Fibroblast of lung (primary cell): ENCODE data around the gene PTPN13. TPM values are rescaled to one million over a fixed set of nuclear protein-coding genes. Genes with fewer than 3 reads are reported as not detected.

Experiments
- DNase-seq, 2 donors: peaks; one replicate each; pipeline versions ENCODE4 v3.0.0 to v3.0.0-alpha.2; 2010; ENCODE audit warnings: low read depth in 2 of 2
- H2AFZ ChIP-seq: 2 replicates; pipeline ENCODE4 v1.5.1; 2012; ENCODE audit warnings: low read length, control low read depth, inconsistent platforms
- H3K27ac ChIP-seq: 2 replicates; pipeline ENCODE4 v1.5.1; 2011; ENCODE audit warnings: low read length, control low read depth; ENCODE audit not compliant: insufficient read depth
- H3K27me3 ChIP-seq: 2 replicates; pipeline ENCODE4 v1.5.1; 2011; ENCODE audit warnings: mild to moderate bottlenecking, low read length; ENCODE audit not compliant: control insufficient read depth, insufficient read depth
- H3K36me3 ChIP-seq: 2 replicates; pipeline ENCODE4 v1.5.1; 2011; ENCODE audit warnings: low read length; ENCODE audit not compliant: control insufficient read depth, insufficient read depth
- H3K4me1 ChIP-seq: 2 replicates; pipeline ENCODE4 v1.5.1; 2011; ENCODE audit warnings: low read length; ENCODE audit not compliant: control insufficient read depth, insufficient read depth; ENCODE audit errors: extremely low read depth
- H3K4me2 ChIP-seq: 2 replicates; pipeline ENCODE4 v1.5.1; 2011; ENCODE audit warnings: low read length, control low read depth; ENCODE audit not compliant: insufficient read depth; ENCODE audit errors: extremely low read depth
- H3K4me3 ChIP-seq, 4 experiments: fragments of 200-600 bp in 1 of 4; sonication (generic) in 1 of 4; replicated peaks in 1 of 4; 2 replicates each; pipeline ENCODE4 v1.5.1; 2011 to 2016; ENCODE audit warnings: low read length in 4 of 4, low read depth in 3 of 4, mild to moderate bottlenecking in 3 of 4, control low read depth in 2 of 4, inconsistent platforms in 1 of 4, mixed read lengths in 1 of 4; ENCODE audit not compliant: insufficient read depth in 1 of 4; ENCODE audit errors: control extremely low read depth in 1 of 4
- H3K79me2 ChIP-seq: 2 replicates; pipeline ENCODE4 v1.5.1; 2012; ENCODE audit warnings: mild to moderate bottlenecking, low read length, inconsistent platforms; ENCODE audit not compliant: control insufficient read depth, insufficient read depth
- H3K9ac ChIP-seq: 2 replicates; pipeline ENCODE4 v1.5.1; 2011; ENCODE audit warnings: mild to moderate bottlenecking, low read length, control low read depth; ENCODE audit not compliant: insufficient read depth
- H3K9me3 ChIP-seq: 2 replicates; pipeline ENCODE4 v1.5.1; 2012; ENCODE audit warnings: low read depth, low read length; ENCODE audit not compliant: control insufficient read depth, insufficient read depth
- H4K20me1 ChIP-seq: 2 replicates; pipeline ENCODE4 v1.5.1; 2011; ENCODE audit warnings: low read length; ENCODE audit not compliant: control insufficient read depth, insufficient read depth; ENCODE audit errors: extremely low read depth
- EZH2 ChIP-seq: IDR thresholded peaks from 2 replicates; pipeline ENCODE4 v1.5.1; 2012; ENCODE audit warnings: low read length, control low read depth, mild to moderate bottlenecking; ENCODE audit errors: missing control alignments
- polyA minus RNA-seq: library from RNA; depleted of rRNA, polyadenylated mRNA; stranded (reverse); fragments of >200 nt; gene quantifications from 2 replicates; pipeline ENCODE4 v1.2.3, GENCODE V29; 2011; ENCODE audit warnings: low replicate concordance
- polyA plus RNA-seq, 2 donors: library from polyadenylated mRNA; depleted of rRNA in 1 of 2; stranded (reverse) in 1 of 2; unstranded in 1 of 2; fragments of >200 nt; gene quantifications; 2 replicates each; pipeline ENCODE4 v1.2.1, GENCODE V29; 2011 to 2012; ENCODE audit warnings: missing spikeins in 1 of 2
- total RNA-seq: library from RNA; depleted of rRNA; stranded (reverse); fragments of >200 nt; gene quantifications from 2 replicates; pipeline ENCODE4 v1.2.1, GENCODE V29; 2014
- TF ChIP-seq, protein P1 (sequence below), 2 donors: IDR thresholded peaks in 1 of 2; conservative IDR thresholded peaks in 1 of 2; 1 replicate in 1 of 2; 2 replicates in 1 of 2; pipeline ENCODE4 v1.5.1; 2011 to 2012; ENCODE audit warnings: low read length in 2 of 2, control low read depth in 1 of 2, inconsistent platforms in 1 of 2, low read depth in 1 of 2, mild to moderate bottlenecking in 1 of 2

Gene PTPN13
- total RNA-seq (55.2 and 136 TPM in 2 replicates), polyA plus RNA-seq (14.7 and 16.5 TPM in 2 replicates), polyA minus RNA-seq (9.9 and 12.2 TPM in 2 replicates)
- 16.6 and 17.7 TPM in 2 replicates for polyA plus RNA-seq (2012)

DNA sequence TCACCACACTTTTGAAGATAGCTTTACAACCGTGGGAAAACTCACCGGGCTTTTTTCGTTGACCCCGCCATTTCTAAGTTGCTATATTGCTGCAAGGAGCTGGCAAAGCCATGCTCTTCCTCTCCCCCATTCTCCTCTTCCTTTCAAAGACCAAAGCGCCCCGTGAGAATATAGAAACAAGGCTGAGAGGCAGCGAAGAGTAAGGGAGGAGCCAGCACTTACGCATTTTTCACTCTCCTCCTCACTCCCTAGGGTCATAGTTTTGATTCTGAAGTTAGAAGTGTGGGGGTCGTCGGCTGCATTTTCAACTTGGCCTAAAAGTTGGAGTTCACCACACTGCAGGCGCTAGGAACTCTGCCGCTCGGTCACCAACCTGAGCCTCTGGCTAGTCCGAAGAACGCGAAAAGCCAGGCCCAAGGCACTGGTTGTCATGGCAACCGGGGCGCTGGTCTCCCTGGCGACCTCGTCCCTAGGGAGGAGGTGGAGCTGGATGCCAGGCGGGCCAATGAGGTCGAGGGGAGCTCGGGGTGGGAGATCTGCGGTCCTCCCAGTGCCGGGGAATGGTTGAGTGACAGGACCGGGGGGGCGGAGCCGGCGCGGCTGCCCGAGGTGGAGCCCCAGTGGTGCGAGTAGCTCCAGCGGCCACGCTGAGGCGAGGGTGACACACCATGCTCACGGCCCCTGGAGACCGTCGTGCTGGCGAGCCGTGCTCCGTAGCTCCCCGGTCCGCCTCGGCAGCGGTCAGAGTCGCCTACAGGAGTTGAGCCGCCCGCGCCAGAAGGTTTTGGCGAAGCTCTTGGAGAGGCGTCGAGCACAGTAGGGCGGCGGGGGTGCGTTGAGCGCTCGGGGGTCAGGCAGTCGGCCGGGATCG is at the start of gene PTPN13:
PTPN13 (plus strand) TSS at position 628 of the 871 bp plus-strand sequence. CDS start 40,942 bp downstream, outside the sequence.
- H3K79me2 ChIP-seq, result peaks cover 35% of the 10 kb centered on the region
- H3K9me3 ChIP-seq, result no peaks in the 10 kb centered on the region
- no peaks in the 10 kb centered on the region for H3K36me3 ChIP-seq
- H3K9ac ChIP-seq, result peak within 1 kb of the TSS; percentile 89
- peak; percentile 99 for DNase-seq
- no peaks in the 10 kb centered on the region for H4K20me1 ChIP-seq
- no peaks in the 10 kb centered on the region for H3K27me3 ChIP-seq
- H3K4me1 ChIP-seq, result peaks cover 7% of the 10 kb centered on the region
- no peak for TF ChIP-seq EZH2
- TF ChIP-seq, protein P1, sequence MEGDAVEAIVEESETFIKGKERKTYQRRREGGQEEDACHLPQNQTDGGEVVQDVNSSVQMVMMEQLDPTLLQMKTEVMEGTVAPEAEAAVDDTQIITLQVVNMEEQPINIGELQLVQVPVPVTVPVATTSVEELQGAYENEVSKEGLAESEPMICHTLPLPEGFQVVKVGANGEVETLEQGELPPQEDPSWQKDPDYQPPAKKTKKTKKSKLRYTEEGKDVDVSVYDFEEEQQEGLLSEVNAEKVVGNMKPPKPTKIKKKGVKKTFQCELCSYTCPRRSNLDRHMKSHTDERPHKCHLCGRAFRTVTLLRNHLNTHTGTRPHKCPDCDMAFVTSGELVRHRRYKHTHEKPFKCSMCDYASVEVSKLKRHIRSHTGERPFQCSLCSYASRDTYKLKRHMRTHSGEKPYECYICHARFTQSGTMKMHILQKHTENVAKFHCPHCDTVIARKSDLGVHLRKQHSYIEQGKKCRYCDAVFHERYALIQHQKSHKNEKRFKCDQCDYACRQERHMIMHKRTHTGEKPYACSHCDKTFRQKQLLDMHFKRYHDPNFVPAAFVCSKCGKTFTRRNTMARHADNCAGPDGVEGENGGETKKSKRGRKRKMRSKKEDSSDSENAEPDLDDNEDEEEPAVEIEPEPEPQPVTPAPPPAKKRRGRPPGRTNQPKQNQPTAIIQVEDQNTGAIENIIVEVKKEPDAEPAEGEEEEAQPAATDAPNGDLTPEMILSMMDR (conservative IDR thresholded peaks at IDR 0.05 in 1 of 2, IDR thresholded peaks at IDR 0.05 in 1 of 2; ENCODE audit: low read depth in 1 of 2, low read length in 2 of 2), result no peak
- H3K27ac ChIP-seq, result peak within 1 kb of the TSS; percentile 94
- H3K4me2 ChIP-seq, result peak within 1 kb of the TSS; percentile 89
- peak within 1 kb of the TSS; percentile 71 to 95 (median 82) for H3K4me3 ChIP-seq
- H2AFZ ChIP-seq, result peak within 1 kb of the TSS; percentile 97

DNA sequence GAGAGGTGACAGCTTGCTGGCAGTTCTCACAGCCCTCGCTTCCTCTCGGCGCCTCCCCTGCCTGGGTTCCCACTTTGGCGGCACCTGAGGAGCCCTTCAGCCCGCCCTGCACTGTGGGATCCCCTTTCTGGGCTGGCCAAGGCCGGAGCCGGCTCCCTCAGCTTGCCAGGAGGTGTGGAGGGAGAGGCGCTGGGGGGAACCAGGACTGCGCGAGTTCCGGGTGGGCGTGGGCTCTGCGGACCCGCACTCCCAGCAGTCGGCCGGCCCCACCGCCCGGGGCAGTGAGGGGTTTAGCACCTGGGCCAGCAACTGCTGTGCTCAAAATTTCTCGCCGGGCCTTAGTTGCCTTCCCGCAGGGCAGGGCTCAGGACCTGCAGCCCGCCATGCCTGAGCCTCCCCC is 47.0 kb upstream of the PTPN13 start:
- Histone ChIP-seq H3K4me2 (no peak overlapping the region), H3K4me1 (no peaks in the 10 kb centered on the region), H3K9ac (no peak overlapping the region), H3K79me2 (no peaks in the 10 kb centered on the region), H3K27ac (no peak overlapping the region), H3K4me3 (no peak overlapping the region), H4K20me1 (no peaks in the 10 kb centered on the region), H3K27me3 (no peaks in the 10 kb centered on the region), H2AFZ (no peak overlapping the region), H3K9me3 (no peaks in the 10 kb centered on the region), H3K36me3 (no peaks in the 10 kb centered on the region)
- TF ChIP-seq EZH2, result no peak
- TF ChIP-seq, protein P1 (conservative IDR thresholded peaks at IDR 0.05 in 1 of 2, IDR thresholded peaks at IDR 0.05 in 1 of 2; ENCODE audit: low read depth in 1 of 2, low read length in 2 of 2), result no peak
- no peak for DNase-seq

DNA sequence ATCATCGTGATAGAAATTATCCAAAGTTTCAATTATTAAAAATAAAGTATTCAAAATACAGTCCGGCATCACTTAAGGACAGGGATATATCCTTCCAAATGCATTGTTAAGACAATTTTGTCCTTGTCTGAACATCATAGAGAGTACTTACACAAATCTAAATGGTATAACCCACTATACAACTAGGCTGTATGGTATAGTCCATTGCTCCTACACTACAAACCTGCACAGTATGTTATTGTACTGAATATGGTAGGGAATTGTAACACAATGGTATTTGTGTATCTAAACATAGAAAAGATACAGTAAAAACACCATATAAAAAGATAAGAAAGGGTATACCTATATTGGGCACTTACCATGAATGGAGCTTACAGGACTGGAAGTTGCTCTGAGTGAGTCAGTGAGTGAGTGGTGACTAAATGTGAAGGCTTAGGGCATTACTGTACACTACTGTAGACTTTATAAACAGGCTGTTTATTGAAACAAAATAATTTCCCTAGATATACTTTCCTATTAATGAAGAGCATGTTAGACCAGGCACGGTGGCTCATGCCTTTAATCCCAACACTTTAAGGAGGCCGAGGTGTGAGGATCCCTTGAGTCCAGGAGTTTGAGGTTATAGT is 44.8 kb upstream of the PTPN13 start:
- Histone ChIP-seq H3K79me2 (no peaks in the 10 kb centered on the region), H3K9me3 (no peaks in the 10 kb centered on the region), H3K4me1 (no peaks in the 10 kb centered on the region), H2AFZ (no peak overlapping the region), H3K27me3 (no peaks in the 10 kb centered on the region), H3K9ac (no peak overlapping the region), H4K20me1 (no peaks in the 10 kb centered on the region), H3K4me3 (no peak overlapping the region), H3K36me3 (no peaks in the 10 kb centered on the region), H3K27ac (no peak overlapping the region), H3K4me2 (no peak overlapping the region)
- peak in 1 of 2 donors; percentile 46 for DNase-seq
- no peak for TF ChIP-seq EZH2
- TF ChIP-seq, protein P1 (conservative IDR thresholded peaks at IDR 0.05 in 1 of 2, IDR thresholded peaks at IDR 0.05 in 1 of 2; ENCODE audit: low read depth in 1 of 2, low read length in 2 of 2), result no peak
